Measurements from ENCODE around the gene LPP. TPM values are rescaled to one million over a fixed set of nuclear protein-coding genes. Genes with fewer than 3 reads are reported as not detected.

Gene LPP
- total RNA-seq, 1 donor from 2014 or later: 222 TPM

- DNase-seq (ENCODE audit: low read depth) (no peak), FAIRE-seq (no peak)
- no peak overlapping the region for H3K4me3 Mint-ChIP-seq (ENCODE audit: unreplicated experiment)
- Histone ChIP-seq H2AFZ (ENCODE audit: low read depth, low read length) (no peak overlapping the region), H3K27ac (ENCODE audit: low read depth, low read length) (no peak overlapping the region), H3K4me2 (ENCODE audit: low read length) (no peak overlapping the region), H3K9ac (ENCODE audit: low read length) (no peak overlapping the region), H3K36me3 (ENCODE audit: insufficient read depth, low read length) (peaks cover 4% of the 10 kb centered on the region), H3K79me2 (ENCODE audit: insufficient read depth, low read length) (peaks cover 60% of the 10 kb centered on the region), H3K4me1 (ENCODE audit: insufficient read depth, low read length) (peaks cover 16% of the 10 kb centered on the region), H4K20me1 (ENCODE audit: insufficient read depth, low read length) (peaks cover 44% of the 10 kb centered on the region), H3K9me3 (ENCODE audit: insufficient read depth, low read depth, low read length) (no peaks in the 10 kb centered on the region), H3K27me3 (ENCODE audit: insufficient read depth, low read length) (no peaks in the 10 kb centered on the region), H3K4me3 (ENCODE audit: insufficient read depth, low read depth, low read length) (no peak overlapping the region)
- H3K27me3 Mint-ChIP-seq (ENCODE audit: low read depth, unreplicated experiment): no peaks in the 10 kb centered on the region
- no peak for TF ChIP-seq CTCF (IDR thresholded peaks at IDR 0.05; ENCODE audit: insufficient read depth, low read depth, low read length)
- TF ChIP-seq EZH2 (IDR thresholded peaks at IDR 0.05; ENCODE audit: insufficient read depth, low read length): no peak
- no peaks in the 10 kb centered on the region for H3K9me3 Mint-ChIP-seq (ENCODE audit: unreplicated experiment)
- no peak overlapping the region for H3K27ac Mint-ChIP-seq (ENCODE audit: unreplicated experiment)
- H3K4me1 Mint-ChIP-seq (ENCODE audit: low read depth, unreplicated experiment): peaks cover 36% of the 10 kb centered on the region
- H3K36me3 Mint-ChIP-seq (ENCODE audit: low read depth, unreplicated experiment): peaks cover 3% of the 10 kb centered on the region
Observed at GRCh38 chr3:188571531-188572095, 417.7 kb downstream of the LPP start.

GRCh38 chr3:188573291-188573940 lies 419.5 kb downstream of the LPP start:
- H3K27me3 ChIP-seq (ENCODE audit: insufficient read depth, low read length): no peaks in the 10 kb centered on the region
- H3K4me2 ChIP-seq (ENCODE audit: low read length): no peak overlapping the region
- Mint-ChIP-seq H3K9me3 (ENCODE audit: unreplicated experiment) (no peaks in the 10 kb centered on the region), H3K4me1 (ENCODE audit: low read depth, unreplicated experiment) (peaks cover 33% of the 10 kb centered on the region), H3K4me3 (ENCODE audit: unreplicated experiment) (no peak overlapping the region), H3K27me3 (ENCODE audit: low read depth, unreplicated experiment) (no peaks in the 10 kb centered on the region), H3K36me3 (ENCODE audit: low read depth, unreplicated experiment) (peaks cover 3% of the 10 kb centered on the region), H3K27ac (ENCODE audit: unreplicated experiment) (peak overlapping the region; percentile 3)
- FAIRE-seq (no peak), DNase-seq (ENCODE audit: low read depth) (no peak)
- TF ChIP-seq CTCF (IDR thresholded peaks at IDR 0.05; ENCODE audit: insufficient read depth, low read depth, low read length) (no peak), EZH2 (IDR thresholded peaks at IDR 0.05; ENCODE audit: insufficient read depth, low read length) (no peak)
- H3K4me3 ChIP-seq (ENCODE audit: insufficient read depth, low read depth, low read length): no peak overlapping the region
- H3K9ac ChIP-seq (ENCODE audit: low read length): no peak overlapping the region
- H3K27ac ChIP-seq (ENCODE audit: low read depth, low read length): no peak overlapping the region
- peaks cover 7% of the 10 kb centered on the region for H3K36me3 ChIP-seq (ENCODE audit: insufficient read depth, low read length)
- H2AFZ ChIP-seq (ENCODE audit: low read depth, low read length): no peak overlapping the region
- H3K79me2 ChIP-seq (ENCODE audit: insufficient read depth, low read length): peaks cover 54% of the 10 kb centered on the region
- peaks cover 31% of the 10 kb centered on the region for H4K20me1 ChIP-seq (ENCODE audit: insufficient read depth, low read length)
- peaks cover 10% of the 10 kb centered on the region for H3K4me1 ChIP-seq (ENCODE audit: insufficient read depth, low read length)
- H3K9me3 ChIP-seq (ENCODE audit: insufficient read depth, low read depth, low read length): no peaks in the 10 kb centered on the region

GRCh38 chr3:188573956-188574355 lies 420.0 kb downstream of the LPP start:
- Mint-ChIP-seq H3K4me3 (ENCODE audit: unreplicated experiment) (no peak overlapping the region), H3K36me3 (ENCODE audit: low read depth, unreplicated experiment) (peaks cover 3% of the 10 kb centered on the region), H3K27ac (ENCODE audit: unreplicated experiment) (no peak overlapping the region), H3K9me3 (ENCODE audit: unreplicated experiment) (no peaks in the 10 kb centered on the region), H3K27me3 (ENCODE audit: low read depth, unreplicated experiment) (no peaks in the 10 kb centered on the region), H3K4me1 (ENCODE audit: low read depth, unreplicated experiment) (peaks cover 34% of the 10 kb centered on the region)
- Histone ChIP-seq H3K4me2 (ENCODE audit: low read length) (no peak overlapping the region), H3K4me1 (ENCODE audit: insufficient read depth, low read length) (peaks cover 11% of the 10 kb centered on the region), H3K27ac (ENCODE audit: low read depth, low read length) (no peak overlapping the region), H2AFZ (ENCODE audit: low read depth, low read length) (no peak overlapping the region), H3K9me3 (ENCODE audit: insufficient read depth, low read depth, low read length) (no peaks in the 10 kb centered on the region), H3K79me2 (ENCODE audit: insufficient read depth, low read length) (peaks cover 50% of the 10 kb centered on the region), H3K4me3 (ENCODE audit: insufficient read depth, low read depth, low read length) (no peak overlapping the region), H3K27me3 (ENCODE audit: insufficient read depth, low read length) (no peaks in the 10 kb centered on the region), H3K9ac (ENCODE audit: low read length) (no peak overlapping the region), H4K20me1 (ENCODE audit: insufficient read depth, low read length) (peaks cover 26% of the 10 kb centered on the region), H3K36me3 (ENCODE audit: insufficient read depth, low read length) (peaks cover 7% of the 10 kb centered on the region)
- no peak for DNase-seq (ENCODE audit: low read depth)
- TF ChIP-seq CTCF (IDR thresholded peaks at IDR 0.05; ENCODE audit: insufficient read depth, low read depth, low read length) (no peak), EZH2 (IDR thresholded peaks at IDR 0.05; ENCODE audit: insufficient read depth, low read length) (no peak)
- FAIRE-seq: no peak
